GM18868 (cell line): Measurements from ENCODE around the gene ARHGAP26.
"Not testable (repeated sequence)": the region's sequence is repeated elsewhere in the genome, so short reads cannot be mapped to it uniquely, and the experiment has no call there.

Source experiments
- ATAC-seq: cut with Tn5 transposase; IDR thresholded peaks from one replicate; pipeline ENCODE4 v1.9.1; 2021; ENCODE audit warnings: mild to moderate bottlenecking, moderate library complexity; ENCODE audit not compliant: unreplicated experiment

Gene ARHGAP26

GRCh38 chr5:143077453-143078103 lies 307.4 kb downstream of the ARHGAP26 start:
- no peak for ATAC-seq

- no peak for ATAC-seq
These were observed 308.1 kb downstream of the ARHGAP26 start for GRCh38 chr5:143078313-143078712.

- no peak for ATAC-seq
These were observed 308.8 kb downstream of the ARHGAP26 start for GRCh38 chr5:143078971-143079370.

GRCh38 chr5:143080407-143080806 lies 310.2 kb downstream of the ARHGAP26 start:
- no peak for ATAC-seq

GRCh38 chr5:143080982-143081381 lies 310.8 kb downstream of the ARHGAP26 start:
- ATAC-seq: no peak

GRCh38 chr5:143083006-143083405 lies 312.8 kb downstream of the ARHGAP26 start:
- no peak for ATAC-seq

- no peak for ATAC-seq
These were observed 314.2 kb downstream of the ARHGAP26 start for GRCh38 chr5:143084407-143084806.

- no peak for ATAC-seq
These were observed 315.2 kb downstream of the ARHGAP26 start for GRCh38 chr5:143085319-143085917.

- no peak for ATAC-seq
These were observed 316.4 kb downstream of the ARHGAP26 start for GRCh38 chr5:143086546-143086907.

- ATAC-seq: no peak
These were observed 316.9 kb downstream of the ARHGAP26 start for GRCh38 chr5:143086908-143087637.

- not testable (repeated sequence) for ATAC-seq
These were observed 318.5 kb downstream of the ARHGAP26 start for GRCh38 chr5:143088702-143089101.

GRCh38 chr5:143090044-143090443 lies 319.9 kb downstream of the ARHGAP26 start:
- ATAC-seq: not testable (repeated sequence)

GRCh38 chr5:143092711-143093451 lies 322.7 kb downstream of the ARHGAP26 start:
- not testable (repeated sequence) for ATAC-seq

- no peak for ATAC-seq
These were observed 323.4 kb downstream of the ARHGAP26 start for GRCh38 chr5:143093452-143094086.

GRCh38 chr5:143094087-143094521 lies 323.9 kb downstream of the ARHGAP26 start:
- ATAC-seq: no peak

GRCh38 chr5:143094608-143095007 lies 324.4 kb downstream of the ARHGAP26 start:
- not testable (repeated sequence) for ATAC-seq

GRCh38 chr5:143101121-143101520 lies 330.9 kb downstream of the ARHGAP26 start:
- ATAC-seq: peak; percentile 91

GRCh38 chr5:143101725-143102386 lies 331.7 kb downstream of the ARHGAP26 start:
- ATAC-seq: no peak

- no peak for ATAC-seq
These were observed 332.2 kb downstream of the ARHGAP26 start for GRCh38 chr5:143102411-143102810.

- no peak for ATAC-seq
These were observed 335.2 kb downstream of the ARHGAP26 start for GRCh38 chr5:143105216-143105905.
